Esophagus squamous epithelium (tissue), 5 donors: ENCODE data around the gene PPP2R5A. TPM values are rescaled to one million over a fixed set of nuclear protein-coding genes. Genes with fewer than 3 reads are reported as not detected.
A peak's percentile ranks its signal among the peaks of the same experiment; 100 is the strongest.

Experiments used
- DNase-seq: peaks from one replicate; lab custom pipeline; 2025; lab: John Stamatoyannopoulos, UW
- H3K27ac ChIP-seq, 4 donors: fragments of 200-600 bp; sonication (generic); one replicate each; pipeline ENCODE4 v1.5.1; 2016 to 2019; ENCODE audit warnings: mild to moderate bottlenecking in 1 of 4
- H3K27me3 ChIP-seq, 4 donors: fragments of 200-600 bp; sonication (generic); 1 replicate in 3 of 4; 2 replicates in 1 of 4; pipeline versions ENCODE4 v1.5.1 to v1.6.0; 2017 to 2021; ENCODE audit warnings: antibody characterized with exemption in 1 of 4
- H3K36me3 ChIP-seq, 3 donors: fragments of 200-600 bp; sonication (generic); one replicate each; pipeline ENCODE4 v1.5.1; 2016 to 2019
- H3K4me1 ChIP-seq, 3 donors: fragments of 200-600 bp; sonication (generic); one replicate each; pipeline ENCODE4 v1.5.1; 2017 to 2019
- H3K4me3 ChIP-seq, 4 donors: fragments of 200-600 bp; sonication (generic); 1 replicate in 3 of 4; 2 replicates in 1 of 4; pipeline ENCODE4 v1.5.1; 2016 to 2019; ENCODE audit warnings: mild to moderate bottlenecking in 2 of 4, moderate library complexity in 1 of 4
- H3K9me3 ChIP-seq, 3 donors: fragments of 200-600 bp; sonication (generic); one replicate each; pipeline ENCODE4 v1.5.1; 2016 to 2019
- POLR2A ChIP-seq, 4 donors: fragments of 450-650 bp; IDR thresholded peaks; one replicate each; pipeline ENCODE4 v1.6.1; 2017; ENCODE audit warnings: antibody characterized with exemption in 4 of 4, mild to moderate bottlenecking in 4 of 4, moderate library complexity in 3 of 4
- WGBS, 2 donors: methylation state at CpG; one replicate each; pipeline ENCODE4 v1.1.5; 2018; 5-methylcytosine and 5-hydroxymethylcytosine counted together
- intact Hi-C: fragments of 100-400 bp; cut with DNase I; formaldehyde crosslinking; loops from one replicate; pipeline ENCODE4 v1.15.0; 2022
- total RNA-seq, 4 donors: library from RNA; depleted of rRNA; stranded (reverse); fragments of >200 nt; gene quantifications; one replicate each; pipeline ENCODE4 v1.1.0, GENCODE V29; 2016
- TF ChIP-seq, protein P1 (sequence below), 6 experiments: fragments of 450-650 bp in 4 of 6; fragments of 200-600 bp in 2 of 6; sonication (generic) in 2 of 6; IDR thresholded peaks; one replicate each; pipeline ENCODE4 v1.5.1; 2016 to 2019; ENCODE audit warnings: antibody characterized with exemption in 6 of 6, mild to moderate bottlenecking in 4 of 6, moderate library complexity in 4 of 6
- donor health status: DM: yes; HTN: yes; CAD: no.

The PPP2R5A gene
- 10 to 100 TPM; 57.5 to 78.8 (median 63.7) TPM for total RNA-seq

GRCh38 chr1:212284744-212285684 lies at the start of gene PPP2R5A:
PPP2R5A (plus strand) TSS chr1:212285410; CDS start chr1:212286111, 701 bp downstream.
- H3K27ac ChIP-seq, result peak within 1 kb of the TSS; percentile 99 to 100 (median 100)
- H3K9me3 ChIP-seq, result no peaks in the 10 kb centered on the region
- H3K4me3 ChIP-seq, result peak within 1 kb of the TSS; percentile 81 to 98 (median 90)
- TF ChIP-seq, protein P1, sequence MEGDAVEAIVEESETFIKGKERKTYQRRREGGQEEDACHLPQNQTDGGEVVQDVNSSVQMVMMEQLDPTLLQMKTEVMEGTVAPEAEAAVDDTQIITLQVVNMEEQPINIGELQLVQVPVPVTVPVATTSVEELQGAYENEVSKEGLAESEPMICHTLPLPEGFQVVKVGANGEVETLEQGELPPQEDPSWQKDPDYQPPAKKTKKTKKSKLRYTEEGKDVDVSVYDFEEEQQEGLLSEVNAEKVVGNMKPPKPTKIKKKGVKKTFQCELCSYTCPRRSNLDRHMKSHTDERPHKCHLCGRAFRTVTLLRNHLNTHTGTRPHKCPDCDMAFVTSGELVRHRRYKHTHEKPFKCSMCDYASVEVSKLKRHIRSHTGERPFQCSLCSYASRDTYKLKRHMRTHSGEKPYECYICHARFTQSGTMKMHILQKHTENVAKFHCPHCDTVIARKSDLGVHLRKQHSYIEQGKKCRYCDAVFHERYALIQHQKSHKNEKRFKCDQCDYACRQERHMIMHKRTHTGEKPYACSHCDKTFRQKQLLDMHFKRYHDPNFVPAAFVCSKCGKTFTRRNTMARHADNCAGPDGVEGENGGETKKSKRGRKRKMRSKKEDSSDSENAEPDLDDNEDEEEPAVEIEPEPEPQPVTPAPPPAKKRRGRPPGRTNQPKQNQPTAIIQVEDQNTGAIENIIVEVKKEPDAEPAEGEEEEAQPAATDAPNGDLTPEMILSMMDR (IDR thresholded peaks at IDR 0.05), result peak in 4 of 6 experiments; percentile 23 to 45 (median 30)
- TF ChIP-seq POLR2A (IDR thresholded peaks at IDR 0.05), result peak in 3 of 4 donors; percentile 81 to 98 (median 98)
- no peaks in the 10 kb centered on the region for H3K36me3 ChIP-seq
- whole genome bisulfite sequencing, 2 donors, result 0 to 1% methylated on average over 20 to 30 of the region's 92 CpGs
- intact Hi-C loops, result no loop called here
- H3K4me1 ChIP-seq, result peaks cover 4 to 42% (median 13%) of the 10 kb centered on the region in 3 donors
- DNase-seq, result peak; percentile 97
- no peaks in the 10 kb centered on the region for H3K27me3 ChIP-seq

GRCh38 chr1:212235857-212236256 lies 49.4 kb upstream of the PPP2R5A start:
- H3K27ac ChIP-seq, result peak overlapping the region in 3 of 4 donors; percentile 30 to 88 (median 85)
- TF ChIP-seq, protein P1 (IDR thresholded peaks at IDR 0.05), result peak in 1 of 6 experiments; percentile 8
- TF ChIP-seq POLR2A (IDR thresholded peaks at IDR 0.05), result no peak
- H3K4me3 ChIP-seq, result no peak overlapping the region
- peaks cover 38 to 93% (median 44%) of the 10 kb centered on the region in 3 donors for H3K4me1 ChIP-seq
- DNase-seq, result no peak
- 57 to 80% methylated on average over 5 of the region's 5 CpGs for WGBS, 2 donors
- no peaks in the 10 kb centered on the region for H3K36me3 ChIP-seq
- H3K9me3 ChIP-seq, result no peaks in the 10 kb centered on the region
- intact Hi-C loops, result no loop called here
- H3K27me3 ChIP-seq, result no peaks in the 10 kb centered on the region

- peaks cover 38 to 95% (median 44%) of the 10 kb centered on the region in 3 donors for H3K4me1 ChIP-seq
- H3K27ac ChIP-seq, result peak overlapping the region in 3 of 4 donors; percentile 30 to 88 (median 85)
- H3K36me3 ChIP-seq, result no peaks in the 10 kb centered on the region
- WGBS, 2 donors, result 80 to 84% methylated on average over 3 of the region's 3 CpGs
- no peaks in the 10 kb centered on the region for H3K27me3 ChIP-seq
- TF ChIP-seq POLR2A (IDR thresholded peaks at IDR 0.05), result no peak
- TF ChIP-seq, protein P1 (IDR thresholded peaks at IDR 0.05), result no peak
- DNase-seq, result no peak
- no peak overlapping the region for H3K4me3 ChIP-seq
- H3K9me3 ChIP-seq, result no peaks in the 10 kb centered on the region
- intact Hi-C loops, result no loop called here
These were observed 48.5 kb upstream of the PPP2R5A start for GRCh38 chr1:212236664-212237220.

DNA sequence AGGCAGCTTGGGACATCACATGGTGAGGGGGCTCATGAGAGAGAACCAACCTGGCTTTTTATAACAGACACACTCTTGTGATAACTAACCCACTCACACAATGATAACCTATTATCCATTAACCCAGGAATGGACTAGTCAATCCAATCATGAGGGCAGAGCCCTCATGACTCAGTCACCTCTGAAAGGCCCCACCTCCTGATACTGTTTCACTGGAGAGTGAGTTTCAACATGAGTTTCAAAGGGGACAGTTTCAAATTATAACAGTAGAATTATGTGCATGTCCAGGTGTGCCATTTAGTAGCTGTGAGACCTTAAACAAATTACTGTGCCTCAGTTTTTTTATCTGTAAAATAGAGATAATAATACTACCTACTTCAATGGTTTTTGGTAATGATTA lies 47.6 kb upstream of the PPP2R5A start:
- Histone ChIP-seq H3K4me1 (peaks cover 38 to 95% (median 47%) of the 10 kb centered on the region in 3 donors), H3K36me3 (no peaks in the 10 kb centered on the region), H3K4me3 (no peak overlapping the region), H3K9me3 (no peaks in the 10 kb centered on the region), H3K27ac (peak overlapping the region in 3 of 4 donors; percentile 82 to 88 (median 85)), H3K27me3 (no peaks in the 10 kb centered on the region)
- DNase-seq, result no peak
- TF ChIP-seq, protein P1 (IDR thresholded peaks at IDR 0.05), result no peak
- TF ChIP-seq POLR2A (IDR thresholded peaks at IDR 0.05), result no peak
- intact Hi-C loops, result no loop called here
